Neural cell (in vitro differentiated cells): ENCODE measurements around the gene TMEM101. TPM values are rescaled to one million over a fixed set of nuclear protein-coding genes. Genes with fewer than 3 reads are reported as not detected.

Experiments
- polyA plus RNA-seq: library from polyadenylated mRNA; depleted of rRNA; stranded (reverse); fragments of >200 nt; gene quantifications from 2 replicates; pipeline ENCODE4 v1.2.3, GENCODE V29; 2014
- small RNA-seq, 3 experiments: library from RNA; depleted of rRNA; stranded (forward); fragments of <200 nt; gene quantifications; one replicate each; pipeline ENCODE3, GENCODE V24; 2012

TMEM101 gene
- polyA plus RNA-seq, 1 donor from 2014 or later: 59.3 TPM

Small RNA genes lying within 50 kb of the gene (small RNA-seq; reads per million reads assigned to genes)
- 0 to 0.41 (median 0.10) reads per million in 3 experiments for gene RF00012

Other genes starting within 250 kb of the TMEM101 start
- gene DUSP3, start 236.0 kb downstream of the TMEM101 start, polyA plus RNA-seq: 38.7 and 38.8 TPM in 2 replicates
- gene CFAP97D1, start 234.5 kb downstream of the TMEM101 start, polyA plus RNA-seq: 0.09 TPM in 1 of 2 replicates, not detected in the other
- gene MPP3, start 181.8 kb downstream of the TMEM101 start, polyA plus RNA-seq: 48.1 and 67.2 TPM in 2 replicates
- not detected in 2 replicates for gene CD300LG, start 167.8 kb downstream of the TMEM101 start, polyA plus RNA-seq
- 25.5 and 34.3 TPM in 2 replicates for gene MPP2, start 107.4 kb downstream of the TMEM101 start, polyA plus RNA-seq
- gene PPY, start 72.5 kb downstream of the TMEM101 start, polyA plus RNA-seq: not detected in 2 replicates
- not detected in 2 replicates for gene PYY, start 61.0 kb downstream of the TMEM101 start, polyA plus RNA-seq
- gene NAGS, start 10.3 kb downstream of the TMEM101 start, polyA plus RNA-seq: 0.50 TPM in 1 of 2 replicates, not detected in the other
- gene LSM12, start 51.7 kb upstream of the TMEM101 start, polyA plus RNA-seq: 9.6 and 12.0 TPM in 2 replicates
- 10.8 and 16.7 TPM in 2 replicates for gene G6PC3, start 55.8 kb upstream of the TMEM101 start, polyA plus RNA-seq
- gene HDAC5, start 108.7 kb upstream of the TMEM101 start, polyA plus RNA-seq: 93.0 and 97.8 TPM in 2 replicates
- gene HROB, start 127.0 kb upstream of the TMEM101 start, polyA plus RNA-seq: 1.3 TPM in 2 replicates
- not detected in 2 replicates for gene ASB16, start 155.7 kb upstream of the TMEM101 start, polyA plus RNA-seq
- 59.9 and 77.4 TPM in 2 replicates for gene TMUB2, start 172.0 kb upstream of the TMEM101 start, polyA plus RNA-seq
- 93.5 and 97.2 TPM in 2 replicates for gene ATXN7L3, start 184.9 kb upstream of the TMEM101 start, polyA plus RNA-seq
- 71.7 and 73.8 TPM in 2 replicates for gene UBTF, start 204.7 kb upstream of the TMEM101 start, polyA plus RNA-seq